Prostate gland (tissue), 2 donors: ENCODE results near the gene KRABD2.

Source experiments
- DNase-seq: peaks from one replicate; pipeline ENCODE4 v3.0.0-alpha.2; 2019; ENCODE audit warnings: low spot score
- H3K27ac ChIP-seq, 2 donors: fragments of 200-600 bp; sonication (generic); 2 replicates each; pipeline ENCODE4 v1.5.1; 2017 to 2019
- H3K27me3 ChIP-seq: fragments of 200-600 bp; sonication (generic); replicated peaks from 2 replicates; pipeline ENCODE4 v1.5.1; 2019; ENCODE audit not compliant: insufficient read depth
- H3K36me3 ChIP-seq, 2 donors: fragments of 200-600 bp; sonication (generic); 1 replicate in 1 of 2; 2 replicates in 1 of 2; pipeline versions ENCODE4 v1.5.1 to v1.8.1; 2017 to 2019
- H3K4me1 ChIP-seq: fragments of 200-600 bp; sonication (generic); replicated peaks from 2 replicates; pipeline ENCODE4 v1.5.1; 2019
- H3K4me3 ChIP-seq, 2 donors: fragments of 200-600 bp; sonication (generic); 2 replicates each; pipeline ENCODE4 v1.5.1; 2017 to 2019
- H3K9me3 ChIP-seq: fragments of 200-600 bp; sonication (generic); 2 replicates; pipeline ENCODE4 v1.5.1; 2017
- POLR2A ChIP-seq: fragments of 450-650 bp; IDR thresholded peaks from one replicate; pipeline ENCODE4 v1.6.1; 2016; ENCODE audit warnings: antibody characterized with exemption, mild to moderate bottlenecking
- POLR2AphosphoS5 ChIP-seq: sonication (generic); formaldehyde crosslinking; IDR thresholded peaks from one replicate; pipeline ENCODE4 v1.6.1; 2017; ENCODE audit warnings: antibody characterized with exemption
- WGBS: methylation state at CpG from one replicate; pipeline ENCODE4 v1.1.5; 2018; 5-methylcytosine and 5-hydroxymethylcytosine counted together
- intact Hi-C: fragments of 100-400 bp; cut with DNase I; formaldehyde crosslinking; loops from one replicate; pipeline ENCODE4 v1.14.2; 2022
- TF ChIP-seq, protein P1 (sequence below), 4 experiments: fragments of 200-600 bp in 2 of 4; fragments of 450-650 bp in 2 of 4; sonication (generic) in 2 of 4; IDR thresholded peaks; 1 replicate in 3 of 4; 2 replicates in 1 of 4; pipeline ENCODE4 v1.5.1; 2016 to 2019; ENCODE audit warnings: antibody characterized with exemption in 4 of 4, mild to moderate bottlenecking in 2 of 4, moderate library complexity in 2 of 4

Gene KRABD2

GRCh38 chr17:8409966-8410882 is 33.7 kb upstream of the KRABD2 start:
- intact Hi-C loops, result loop anchor here (2.0 kb wide), 1 partner anchor 337 kb away; no protein-coding TSS in a partner anchor
- Histone ChIP-seq H3K27me3 (no peaks in the 10 kb centered on the region), H3K4me1 (no peaks in the 10 kb centered on the region), H3K4me3 (no peak overlapping the region), H3K9me3 (no peaks in the 10 kb centered on the region), H3K36me3 (no peaks in the 10 kb centered on the region), H3K27ac (no peak overlapping the region)
- peak; percentile 71 for TF ChIP-seq POLR2AphosphoS5
- TF ChIP-seq, protein P1, sequence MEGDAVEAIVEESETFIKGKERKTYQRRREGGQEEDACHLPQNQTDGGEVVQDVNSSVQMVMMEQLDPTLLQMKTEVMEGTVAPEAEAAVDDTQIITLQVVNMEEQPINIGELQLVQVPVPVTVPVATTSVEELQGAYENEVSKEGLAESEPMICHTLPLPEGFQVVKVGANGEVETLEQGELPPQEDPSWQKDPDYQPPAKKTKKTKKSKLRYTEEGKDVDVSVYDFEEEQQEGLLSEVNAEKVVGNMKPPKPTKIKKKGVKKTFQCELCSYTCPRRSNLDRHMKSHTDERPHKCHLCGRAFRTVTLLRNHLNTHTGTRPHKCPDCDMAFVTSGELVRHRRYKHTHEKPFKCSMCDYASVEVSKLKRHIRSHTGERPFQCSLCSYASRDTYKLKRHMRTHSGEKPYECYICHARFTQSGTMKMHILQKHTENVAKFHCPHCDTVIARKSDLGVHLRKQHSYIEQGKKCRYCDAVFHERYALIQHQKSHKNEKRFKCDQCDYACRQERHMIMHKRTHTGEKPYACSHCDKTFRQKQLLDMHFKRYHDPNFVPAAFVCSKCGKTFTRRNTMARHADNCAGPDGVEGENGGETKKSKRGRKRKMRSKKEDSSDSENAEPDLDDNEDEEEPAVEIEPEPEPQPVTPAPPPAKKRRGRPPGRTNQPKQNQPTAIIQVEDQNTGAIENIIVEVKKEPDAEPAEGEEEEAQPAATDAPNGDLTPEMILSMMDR (IDR thresholded peaks at IDR 0.05), result peak; percentile 73 to 94 (median 85)
- no peak for TF ChIP-seq POLR2A
- 22% methylated on average over 19 of the region's 19 CpGs for WGBS
- DNase-seq, result peak; percentile 83

GRCh38 chr17:8408371-8408770 is 31.9 kb upstream of the KRABD2 start:
- H3K4me3 ChIP-seq, result no peak overlapping the region
- intact Hi-C loops, result no loop called here
- no peaks in the 10 kb centered on the region for H3K27me3 ChIP-seq
- no peaks in the 10 kb centered on the region for H3K4me1 ChIP-seq
- no peak overlapping the region for H3K27ac ChIP-seq
- no peak for DNase-seq
- H3K9me3 ChIP-seq, result no peaks in the 10 kb centered on the region
- no peaks in the 10 kb centered on the region for H3K36me3 ChIP-seq
- TF ChIP-seq, protein P1 (IDR thresholded peaks at IDR 0.05), result peak in 1 of 4 experiments; percentile 11
- no peak for TF ChIP-seq POLR2A
- 47% methylated on average over 14 of the region's 14 CpGs for WGBS

- intact Hi-C loops, result no loop called here
- 85% methylated on average over 2 of the region's 2 CpGs for WGBS
- H3K4me1 ChIP-seq, result no peaks in the 10 kb centered on the region
- TF ChIP-seq POLR2AphosphoS5 (no peak), POLR2A (no peak)
- TF ChIP-seq, protein P1 (IDR thresholded peaks at IDR 0.05), result no peak
- H3K27ac ChIP-seq, result no peak overlapping the region
- H3K36me3 ChIP-seq, result no peaks in the 10 kb centered on the region
- H3K27me3 ChIP-seq, result no peaks in the 10 kb centered on the region
- no peak overlapping the region for H3K4me3 ChIP-seq
- DNase-seq, result no peak
- no peaks in the 10 kb centered on the region for H3K9me3 ChIP-seq
Measured at GRCh38 chr17:8406174-8406573, 29.7 kb upstream of the KRABD2 start.

GRCh38 chr17:8405499-8406016 is 29.1 kb upstream of the KRABD2 start:
- Histone ChIP-seq H3K27ac (no peak overlapping the region), H3K4me1 (no peaks in the 10 kb centered on the region), H3K36me3 (no peaks in the 10 kb centered on the region), H3K9me3 (no peaks in the 10 kb centered on the region), H3K27me3 (no peaks in the 10 kb centered on the region), H3K4me3 (no peak overlapping the region)
- no peak for DNase-seq
- intact Hi-C loops, result no loop called here
- WGBS, result 88% methylated on average over 10 of the region's 11 CpGs
- no peak for TF ChIP-seq POLR2AphosphoS5
- TF ChIP-seq, protein P1 (IDR thresholded peaks at IDR 0.05), result no peak
- TF ChIP-seq POLR2A, result no peak
